Caco-2 (cell line): ENCODE results near the gene COL25A1. TPM values are rescaled to one million over a fixed set of nuclear protein-coding genes. Genes with fewer than 3 reads are reported as not detected.

Source experiments
- BruUV-seq: library from RNA; stranded (reverse); fragments of 400-500 nt; replicated peaks from 2 replicates; lab custom pipeline; 2021; lab: Mats Ljungman, UMichigan
- CTCF ChIA-PET: fragments of 300-600 bp; sonication (Branson Sonifier 250); formaldehyde crosslinking; loops from one replicate; lab custom pipeline; 2022; ENCODE audit warnings: antibody characterized with exemption; lab: Charles Lee
- POLR2A ChIA-PET: fragments of 300-600 bp; sonication (Branson Sonifier 250); formaldehyde crosslinking; loops from one replicate; lab custom pipeline; 2022; ENCODE audit warnings: antibody characterized with exemption; lab: Charles Lee
- DNase-seq, 2 experiments: peaks; one replicate each; pipeline versions ENCODE4 v3.0.0 to v3.0.0-alpha.2; 2020 to 2022
- H3K27me3 ChIP-seq: replicated peaks from 2 replicates; pipeline ENCODE4 v1.6.0; 2011; ENCODE audit warnings: low read length; ENCODE audit not compliant: control insufficient read depth, insufficient read depth
- H3K36me3 ChIP-seq: 2 replicates; pipeline ENCODE4 v1.5.1; 2011; ENCODE audit warnings: low read length; ENCODE audit not compliant: control insufficient read depth, insufficient read depth
- H3K4me1 ChIP-seq: fragments of 250-450 bp; sonication (Bioruptor Pico); 2 replicates; pipeline ENCODE4 v1.5.1; 2020; ENCODE audit warnings: mild to moderate bottlenecking
- H3K4me3 ChIP-seq: 2 replicates; pipeline ENCODE4 v1.5.1; 2011; ENCODE audit warnings: low read depth, mild to moderate bottlenecking, control low read depth, low read length
- H3K9me3 ChIP-seq: fragments of 250-450 bp; sonication (Bioruptor Pico); 2 replicates; pipeline ENCODE4 v1.5.1; 2020; ENCODE audit warnings: mild to moderate bottlenecking, moderate library complexity
- H3K27ac Mint-ChIP-seq: one replicate; pipeline ENCODE4 v1.8.0; 2022; ENCODE audit warnings: mixed read lengths; ENCODE audit not compliant: unreplicated experiment
- H3K27me3 Mint-ChIP-seq: one replicate; pipeline ENCODE4 v1.8.0; 2022; ENCODE audit warnings: mixed read lengths; ENCODE audit not compliant: insufficient read depth, unreplicated experiment
- H3K36me3 Mint-ChIP-seq: one replicate; pipeline ENCODE4 v1.8.0; 2022; ENCODE audit warnings: mild to moderate bottlenecking, mixed read lengths; ENCODE audit not compliant: insufficient read depth, unreplicated experiment
- H3K4me1 Mint-ChIP-seq: one replicate; pipeline ENCODE4 v1.8.0; 2022; ENCODE audit warnings: low read depth, mixed read lengths; ENCODE audit not compliant: unreplicated experiment
- H3K4me3 Mint-ChIP-seq: one replicate; pipeline ENCODE4 v1.8.0; 2022; ENCODE audit warnings: mild to moderate bottlenecking, moderate library complexity, mixed read lengths; ENCODE audit not compliant: unreplicated experiment
- H3K9me3 Mint-ChIP-seq: one replicate; pipeline ENCODE4 v1.8.0; 2022; ENCODE audit warnings: mixed read lengths; ENCODE audit not compliant: unreplicated experiment
- intact Hi-C: fragments of 100-400 bp; cut with micrococcal nuclease; formaldehyde crosslinking; loops from one replicate; pipeline ENCODE4 v1.10.0; 2022; ENCODE audit not compliant: unreplicated experiment
- total RNA-seq: library from RNA; stranded (reverse); gene quantifications from 2 replicates; pipeline ENCODE4 v1.2.3, GENCODE V29; 2022
- TF ChIP-seq, protein P1 (sequence below), 2 experiments: fragments of 200-600 bp in 1 of 2; IDR thresholded peaks; 1 replicate in 1 of 2; 2 replicates in 1 of 2; pipeline versions ENCODE4 v1.5.1 to v1.8.0; 2011 to 2022; ENCODE audit warnings: antibody characterized with exemption in 1 of 2, control low read depth in 1 of 2, inconsistent platforms in 1 of 2, low read depth in 1 of 2, low read length in 1 of 2, mild to moderate bottlenecking in 1 of 2, moderate library complexity in 1 of 2; ENCODE audit not compliant: insufficient read depth in 1 of 2, severe bottlenecking in 1 of 2, unreplicated experiment in 1 of 2

The COL25A1 gene
- total RNA-seq, 1 experiment from 2014 or later, result not detected

DNA sequence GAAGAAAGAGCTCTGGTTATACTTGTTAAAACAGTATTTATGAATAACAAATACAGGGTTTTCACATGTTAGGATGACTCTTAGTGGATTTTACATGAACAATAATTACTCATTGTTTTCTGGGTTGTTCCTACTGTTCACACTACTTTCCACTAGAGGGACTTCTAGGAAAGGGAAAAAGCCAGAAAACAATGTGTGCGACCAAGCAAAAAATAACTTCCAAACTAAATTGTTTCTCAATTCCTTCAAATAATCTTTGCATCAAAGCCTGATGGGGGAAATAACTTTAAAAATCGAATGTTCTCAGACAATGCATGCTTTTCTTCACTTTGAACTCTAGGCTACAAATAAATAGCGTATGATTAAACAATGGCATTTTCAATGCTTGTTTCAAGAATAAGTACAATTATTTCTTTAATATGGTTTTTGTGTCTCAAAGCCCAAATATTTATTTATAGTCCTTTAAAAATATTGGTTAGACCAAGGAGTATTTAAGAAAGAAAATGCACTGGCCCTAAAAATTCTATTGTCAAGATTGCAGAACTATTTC is 467.5 kb downstream of the COL25A1 start:
- Histone ChIP-seq H3K36me3 (no peaks in the 10 kb centered on the region), H3K27me3 (no peaks in the 10 kb centered on the region), H3K4me1 (no peaks in the 10 kb centered on the region), H3K4me3 (no peak overlapping the region), H3K9me3 (no peaks in the 10 kb centered on the region)
- CTCF ChIA-PET, result interaction anchor here (0.6 kb wide), 1 partner anchor 97 kb away, joined by 3 read pairs; no protein-coding TSS in a partner anchor
- intact Hi-C loops, result loop anchor here (1.0 kb wide), 2 partner anchors 463 to 571 kb away; no protein-coding TSS in a partner anchor
- POLR2A ChIA-PET, result no interaction called here
- BruUV-seq, result no TSS peak
- Mint-ChIP-seq H3K36me3 (no peaks in the 10 kb centered on the region), H3K27ac (no peak overlapping the region), H3K9me3 (no peaks in the 10 kb centered on the region), H3K4me3 (no peak overlapping the region), H3K4me1 (no peaks in the 10 kb centered on the region), H3K27me3 (peaks cover 12% of the 10 kb centered on the region)
- no peak for DNase-seq
- TF ChIP-seq, protein P1, sequence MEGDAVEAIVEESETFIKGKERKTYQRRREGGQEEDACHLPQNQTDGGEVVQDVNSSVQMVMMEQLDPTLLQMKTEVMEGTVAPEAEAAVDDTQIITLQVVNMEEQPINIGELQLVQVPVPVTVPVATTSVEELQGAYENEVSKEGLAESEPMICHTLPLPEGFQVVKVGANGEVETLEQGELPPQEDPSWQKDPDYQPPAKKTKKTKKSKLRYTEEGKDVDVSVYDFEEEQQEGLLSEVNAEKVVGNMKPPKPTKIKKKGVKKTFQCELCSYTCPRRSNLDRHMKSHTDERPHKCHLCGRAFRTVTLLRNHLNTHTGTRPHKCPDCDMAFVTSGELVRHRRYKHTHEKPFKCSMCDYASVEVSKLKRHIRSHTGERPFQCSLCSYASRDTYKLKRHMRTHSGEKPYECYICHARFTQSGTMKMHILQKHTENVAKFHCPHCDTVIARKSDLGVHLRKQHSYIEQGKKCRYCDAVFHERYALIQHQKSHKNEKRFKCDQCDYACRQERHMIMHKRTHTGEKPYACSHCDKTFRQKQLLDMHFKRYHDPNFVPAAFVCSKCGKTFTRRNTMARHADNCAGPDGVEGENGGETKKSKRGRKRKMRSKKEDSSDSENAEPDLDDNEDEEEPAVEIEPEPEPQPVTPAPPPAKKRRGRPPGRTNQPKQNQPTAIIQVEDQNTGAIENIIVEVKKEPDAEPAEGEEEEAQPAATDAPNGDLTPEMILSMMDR (IDR thresholded peaks at IDR 0.05; ENCODE audit: insufficient read depth in 1 of 2, low read depth in 1 of 2, low read length in 1 of 2, severe bottlenecking in 1 of 2, unreplicated experiment in 1 of 2), result peak; percentile 46 to 66

DNA sequence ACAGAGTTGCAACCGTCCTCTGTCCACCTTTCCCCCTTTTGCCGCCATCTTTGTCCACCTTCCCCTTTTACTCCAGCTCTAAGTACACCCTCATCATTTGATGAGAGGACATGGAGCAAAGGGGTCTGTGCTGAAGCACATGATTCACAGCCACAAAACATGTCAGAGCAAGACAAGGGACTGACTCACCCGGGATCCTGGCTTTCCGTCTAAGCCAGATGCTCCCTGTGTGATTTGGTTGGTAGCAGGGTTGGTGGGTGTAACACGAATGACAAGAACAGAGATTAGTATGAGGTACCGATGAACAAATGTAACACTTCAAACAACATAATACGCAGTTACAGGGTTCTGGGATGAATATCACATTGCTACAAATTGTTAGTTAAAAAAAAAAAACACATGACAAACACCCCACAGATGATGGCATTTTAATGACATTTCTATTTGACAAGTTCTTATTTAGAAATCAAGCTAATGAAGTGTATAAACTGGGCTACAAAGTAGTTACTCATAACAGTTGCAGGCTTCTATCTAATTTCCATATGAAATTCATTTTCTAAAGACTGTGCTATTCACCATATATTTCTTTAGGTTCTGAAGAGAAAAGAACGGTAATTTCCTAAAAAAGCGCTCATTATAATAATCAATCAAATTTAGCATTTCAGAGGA is 468.2 kb downstream of the COL25A1 start:
- Mint-ChIP-seq H3K27me3 (peaks cover 13% of the 10 kb centered on the region), H3K4me3 (no peak overlapping the region), H3K27ac (no peak overlapping the region), H3K9me3 (no peaks in the 10 kb centered on the region), H3K36me3 (no peaks in the 10 kb centered on the region), H3K4me1 (no peaks in the 10 kb centered on the region)
- POLR2A ChIA-PET, result no interaction called here
- no peaks in the 10 kb centered on the region for H3K36me3 ChIP-seq
- no peaks in the 10 kb centered on the region for H3K4me1 ChIP-seq
- H3K4me3 ChIP-seq, result no peak overlapping the region
- CTCF ChIA-PET, result interaction anchor here (0.6 kb wide), 1 partner anchor 97 kb away, joined by 3 read pairs; no protein-coding TSS in a partner anchor
- DNase-seq, result no peak
- H3K27me3 ChIP-seq, result no peaks in the 10 kb centered on the region
- TF ChIP-seq, protein P1 (IDR thresholded peaks at IDR 0.05; ENCODE audit: insufficient read depth in 1 of 2, low read depth in 1 of 2, low read length in 1 of 2, severe bottlenecking in 1 of 2, unreplicated experiment in 1 of 2), result no peak
- no peaks in the 10 kb centered on the region for H3K9me3 ChIP-seq
- intact Hi-C loops, result loop anchor here (1.0 kb wide), 1 partner anchor 572 kb away; no protein-coding TSS in a partner anchor
- BruUV-seq, result no TSS peak

DNA sequence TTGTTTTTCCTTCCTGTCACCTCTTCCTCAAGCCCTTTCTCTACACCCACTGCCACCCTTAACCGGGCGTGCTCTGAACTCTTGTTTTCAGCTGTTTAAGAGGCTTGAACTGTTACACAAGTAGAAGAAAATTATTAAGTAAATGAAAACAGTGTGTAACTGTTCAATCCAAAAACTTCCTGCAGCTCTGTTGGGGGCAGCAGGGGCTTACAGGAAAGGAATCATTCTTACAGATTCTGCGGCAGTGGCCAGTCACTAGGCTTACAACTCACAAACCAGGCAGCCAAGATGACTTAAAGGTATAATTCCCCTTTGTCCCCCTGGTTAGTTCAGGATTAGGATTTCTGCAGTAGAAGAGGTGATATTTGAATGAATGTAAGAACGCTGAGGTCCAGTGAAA is 469.4 kb downstream of the COL25A1 start:
- no peaks in the 10 kb centered on the region for H3K36me3 ChIP-seq
- no peak for DNase-seq
- H3K9me3 Mint-ChIP-seq, result no peaks in the 10 kb centered on the region
- H3K4me3 ChIP-seq, result no peak overlapping the region
- H3K27me3 ChIP-seq, result no peaks in the 10 kb centered on the region
- H3K9me3 ChIP-seq, result no peaks in the 10 kb centered on the region
- intact Hi-C loops, result no loop called here
- POLR2A ChIA-PET, result interaction anchor here (0.5 kb wide), 1 partner anchor 347 kb away, joined by 3 read pairs; no protein-coding TSS in a partner anchor
- H3K4me1 Mint-ChIP-seq, result no peaks in the 10 kb centered on the region
- no peak overlapping the region for H3K27ac Mint-ChIP-seq
- CTCF ChIA-PET, result no interaction called here
- BruUV-seq, result no TSS peak
- peaks cover 14% of the 10 kb centered on the region for H3K27me3 Mint-ChIP-seq
- no peak overlapping the region for H3K4me3 Mint-ChIP-seq
- H3K4me1 ChIP-seq, result no peaks in the 10 kb centered on the region; the same call in 1 of the 2 replicates
- TF ChIP-seq, protein P1 (IDR thresholded peaks at IDR 0.05; ENCODE audit: insufficient read depth in 1 of 2, low read depth in 1 of 2, low read length in 1 of 2, severe bottlenecking in 1 of 2, unreplicated experiment in 1 of 2), result no peak
- H3K36me3 Mint-ChIP-seq, result no peaks in the 10 kb centered on the region
